GM18505 (cell line): ENCODE measurements around the gene GATB.

ENCODE experiments used
- ATAC-seq: cut with Tn5 transposase; IDR thresholded peaks from one replicate; pipeline ENCODE4 v1.9.1; 2021; ENCODE audit not compliant: unreplicated experiment
- POLR2A ChIP-seq: IDR thresholded peaks from 4 replicates; pipeline ENCODE4 v1.6.1; 2011; ENCODE audit warnings: borderline replicate concordance; ENCODE audit not compliant: insufficient read depth, insufficient read length; ENCODE audit errors: extremely low read depth

Gene GATB

GRCh38 chr4:151709071-151709470, 51.7 kb downstream of the GATB start:
- no peak for ATAC-seq
- TF ChIP-seq POLR2A: no peak

DNA sequence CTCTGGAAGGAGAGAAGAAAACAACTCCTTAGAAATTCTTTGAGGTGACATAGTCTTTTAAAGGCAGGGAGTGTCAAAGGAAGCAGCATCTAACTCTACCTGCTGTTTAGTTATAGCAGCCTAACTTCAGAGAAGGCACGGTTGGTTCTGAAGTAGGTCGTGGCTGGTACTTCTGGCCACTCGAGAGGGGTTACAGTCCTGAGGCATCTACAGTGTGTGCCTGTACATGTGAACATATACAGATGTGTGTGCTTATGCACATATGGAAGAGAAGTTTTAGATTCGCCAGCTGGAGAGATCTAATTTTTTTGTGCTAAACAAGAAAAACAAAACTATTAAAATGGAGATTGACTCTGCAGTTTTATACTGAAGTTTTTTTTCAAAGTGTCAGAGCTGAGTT, 52.7 kb downstream of the GATB start:
- no peak for ATAC-seq
- no peak for TF ChIP-seq POLR2A

DNA sequence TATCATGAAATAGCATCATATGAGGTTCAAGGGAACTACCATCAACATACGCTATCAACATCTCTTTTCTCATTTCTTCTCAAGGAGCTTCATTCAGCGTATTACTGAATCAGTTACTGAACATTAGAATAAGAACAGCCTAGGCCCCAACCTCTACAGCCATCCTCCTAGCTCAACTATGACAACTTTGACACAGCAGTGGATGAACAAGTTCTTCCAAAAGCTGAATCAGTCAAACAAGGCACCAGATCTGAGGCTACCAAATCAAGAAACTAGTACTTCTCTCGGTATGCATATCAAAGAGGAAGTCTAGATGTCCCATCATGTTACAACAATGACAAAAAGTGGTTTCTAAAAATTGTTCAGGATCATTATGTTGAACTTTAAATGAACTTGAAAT, 57.4 kb downstream of the GATB start:
- TF ChIP-seq POLR2A: no peak
- ATAC-seq: no peak

DNA sequence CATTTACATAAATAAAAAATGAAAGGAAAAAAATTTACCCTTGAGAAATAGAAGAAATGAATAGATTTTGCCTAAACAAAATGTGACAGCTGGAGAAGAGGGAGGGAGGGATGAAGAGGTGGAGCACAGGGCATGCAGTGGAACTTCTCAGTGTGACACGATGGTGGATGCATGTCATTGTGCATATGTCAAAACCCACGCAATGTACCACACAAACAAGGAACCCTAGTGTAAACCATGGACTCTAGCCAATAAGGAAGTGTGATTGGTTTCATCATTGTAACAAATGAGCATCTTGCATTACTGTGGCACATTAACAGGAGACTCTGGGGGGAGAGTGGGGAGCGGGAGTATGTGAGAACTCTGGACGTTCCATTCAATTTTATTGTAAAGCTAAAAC, 58.6 kb downstream of the GATB start:
- no peak for ATAC-seq
- TF ChIP-seq POLR2A: no peak

GRCh38 chr4:151700566-151701316, 60.1 kb downstream of the GATB start:
- ATAC-seq: no peak
- no peak for TF ChIP-seq POLR2A

- no peak for TF ChIP-seq POLR2A
- no peak for ATAC-seq
Observed at GRCh38 chr4:151698213-151698612, 62.6 kb downstream of the GATB start.

- ATAC-seq: no peak
- no peak for TF ChIP-seq POLR2A
Observed at GRCh38 chr4:151694961-151695720, 65.7 kb downstream of the GATB start.

DNA sequence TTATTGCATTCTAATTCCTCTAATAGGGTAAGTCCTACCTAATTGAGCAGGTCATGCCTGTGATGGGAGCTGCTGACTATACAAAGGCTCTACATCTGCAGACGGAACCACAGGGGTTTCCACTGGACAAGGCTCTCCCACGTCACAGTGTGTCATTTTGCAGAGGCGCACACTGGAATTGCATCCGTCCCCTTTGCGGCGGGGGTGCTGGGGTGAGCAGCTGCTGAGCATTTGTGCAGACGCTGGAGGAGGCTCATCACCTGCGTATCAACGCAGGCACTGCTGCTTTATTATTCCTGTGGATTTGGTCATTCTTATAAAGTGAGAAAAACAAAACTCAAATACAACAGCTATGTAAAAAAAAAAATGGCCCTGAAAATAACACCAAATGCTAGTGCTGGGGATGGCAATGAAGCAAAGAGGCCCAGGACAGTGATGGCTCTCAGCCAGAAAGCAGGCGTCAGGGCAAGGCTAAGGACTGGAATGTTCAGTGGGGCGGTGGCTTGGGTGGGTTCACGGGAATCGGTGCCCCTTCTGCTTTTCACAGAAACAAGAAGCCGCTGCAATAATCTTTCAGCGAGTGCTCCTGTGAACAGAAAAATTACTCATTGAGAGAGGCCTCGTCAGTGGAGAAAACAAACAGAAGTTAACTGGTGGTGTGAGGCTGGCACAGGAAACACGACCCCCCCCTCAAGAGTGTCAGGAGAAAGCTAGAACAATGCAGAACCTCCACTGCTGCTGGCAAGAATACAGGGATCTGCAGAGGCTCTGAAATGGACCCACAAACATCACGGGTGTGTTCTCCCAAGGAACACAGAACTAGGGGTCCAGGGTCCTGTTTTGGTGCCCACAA, 67.8 kb downstream of the GATB start:
- no peak for ATAC-seq
- no peak for TF ChIP-seq POLR2A

- ATAC-seq: no peak
- TF ChIP-seq POLR2A: no peak
Observed at GRCh38 chr4:151692443-151692782, 68.4 kb downstream of the GATB start.

- TF ChIP-seq POLR2A: no peak
- no peak for ATAC-seq
Observed at GRCh38 chr4:151691639-151692442, 69.0 kb downstream of the GATB start.

GRCh38 chr4:151690876-151691275, 69.9 kb downstream of the GATB start:
- ATAC-seq: no peak
- no peak for TF ChIP-seq POLR2A

DNA sequence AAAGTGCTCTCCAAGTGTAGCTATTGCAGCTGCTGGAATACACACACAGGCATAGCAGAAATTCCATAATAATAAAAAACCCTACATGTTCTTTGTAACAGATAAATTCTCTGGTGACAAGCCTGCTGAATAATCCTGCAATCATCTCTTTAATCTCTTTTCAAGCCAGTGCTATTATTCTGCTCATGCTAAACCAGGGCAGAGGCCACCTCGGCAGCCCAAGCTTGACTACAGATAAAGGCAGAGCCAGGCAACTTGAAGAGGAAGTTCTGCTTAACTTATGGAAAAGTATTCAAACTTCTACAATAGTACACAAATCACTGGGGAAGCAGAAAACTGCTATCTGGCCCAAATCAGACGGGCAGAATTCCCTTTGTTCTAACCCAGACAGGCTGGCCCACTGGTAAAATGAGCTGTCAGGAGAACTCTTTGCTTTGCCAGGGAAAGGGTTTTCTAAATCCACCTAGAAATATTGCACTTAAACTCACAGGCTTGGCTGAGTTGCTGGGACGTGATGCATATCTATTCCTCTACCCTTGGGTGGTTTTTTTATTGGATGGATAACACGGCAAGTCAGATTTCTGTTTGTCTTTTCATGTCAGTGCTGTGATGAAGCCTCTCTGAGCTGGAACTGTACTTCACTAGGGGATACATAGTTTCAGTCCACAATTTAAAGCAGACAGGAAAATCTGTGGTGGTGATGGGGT, 70.5 kb downstream of the GATB start:
- TF ChIP-seq POLR2A: no peak
- no peak for ATAC-seq
